Astrocyte (in vitro differentiated cells and primary cell): Measurements from ENCODE around the gene ZFP91.

Source experiments
- CTCF ChIP-seq: IDR thresholded peaks from 2 replicates; pipeline ENCODE4 v1.5.1; 2011; ENCODE audit warnings: low read depth, mild to moderate bottlenecking, inconsistent platforms, low read length, moderate library complexity; ENCODE audit not compliant: insufficient read depth
- EZH2 ChIP-seq: IDR thresholded peaks from 2 replicates; pipeline ENCODE4 v1.6.1; 2012; ENCODE audit warnings: mild to moderate bottlenecking, low read length, inconsistent platforms; ENCODE audit not compliant: insufficient read depth

- no peak for TF ChIP-seq CTCF
- no peak for TF ChIP-seq EZH2
Measured at GRCh38 chr11:58632510-58632909, 53.6 kb downstream of the ZFP91 start.
